ENCODE measurements around the gene SRP14.
"Not testable (repeated sequence)": the region's sequence is repeated elsewhere in the genome, so short reads cannot be mapped to it uniquely, and the experiment has no call there.

SRP14 gene, protein sequence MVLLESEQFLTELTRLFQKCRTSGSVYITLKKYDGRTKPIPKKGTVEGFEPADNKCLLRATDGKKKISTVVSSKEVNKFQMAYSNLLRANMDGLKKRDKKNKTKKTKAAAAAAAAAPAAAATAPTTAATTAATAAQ

DNA sequence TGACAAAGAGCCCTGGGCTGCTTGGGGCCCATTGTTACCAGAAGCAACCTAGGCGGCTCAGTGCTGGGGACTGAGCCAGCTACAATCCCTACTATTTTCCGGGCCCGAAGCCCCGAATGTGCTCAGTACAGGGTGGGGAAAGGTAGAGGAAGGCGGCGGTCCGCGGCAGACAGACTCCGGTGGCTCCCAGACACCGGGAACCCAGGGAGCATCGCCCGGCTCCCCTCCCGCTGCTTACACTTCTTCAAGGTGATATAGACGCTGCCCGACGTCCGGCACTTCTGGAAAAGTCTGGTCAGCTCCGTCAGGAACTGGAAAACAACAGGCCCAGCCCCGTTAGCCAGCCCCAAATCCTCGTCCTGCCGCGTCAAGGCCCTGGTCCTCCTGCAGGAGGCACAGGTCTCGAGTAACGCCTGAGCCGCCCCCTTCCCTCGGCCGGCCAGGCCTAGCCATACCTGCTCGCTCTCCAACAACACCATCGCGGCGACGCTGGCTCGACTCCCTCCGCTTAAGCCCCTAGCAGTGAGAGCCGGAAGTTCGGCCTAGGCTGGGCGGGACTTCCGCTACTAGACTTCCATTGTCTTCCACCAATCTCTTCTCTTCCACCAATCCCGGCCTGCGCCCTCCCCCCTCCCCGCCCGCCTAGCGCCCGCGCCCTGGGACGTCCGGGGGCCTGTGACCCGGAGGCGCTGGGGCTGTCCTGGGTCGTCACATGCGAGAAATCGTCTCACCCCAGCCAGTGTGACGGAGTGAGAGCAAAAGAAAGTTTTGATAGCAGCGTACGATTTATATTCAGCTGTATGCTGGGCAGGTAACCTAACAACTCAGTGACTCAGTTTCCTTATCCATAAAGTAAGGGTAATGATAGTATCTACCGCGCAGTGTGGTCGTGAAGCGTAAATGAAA lies at the start of gene SRP14:
Gene SRP14, minus strand, starts transcription at position 544 of the 906 bp plus-strand sequence. Its CDS starts 65 bp downstream, at position 479.
- in situ Hi-C loops (cut with MboI; ENCODE audit: low sequenced_read_pairs), result no loop called here

DNA sequence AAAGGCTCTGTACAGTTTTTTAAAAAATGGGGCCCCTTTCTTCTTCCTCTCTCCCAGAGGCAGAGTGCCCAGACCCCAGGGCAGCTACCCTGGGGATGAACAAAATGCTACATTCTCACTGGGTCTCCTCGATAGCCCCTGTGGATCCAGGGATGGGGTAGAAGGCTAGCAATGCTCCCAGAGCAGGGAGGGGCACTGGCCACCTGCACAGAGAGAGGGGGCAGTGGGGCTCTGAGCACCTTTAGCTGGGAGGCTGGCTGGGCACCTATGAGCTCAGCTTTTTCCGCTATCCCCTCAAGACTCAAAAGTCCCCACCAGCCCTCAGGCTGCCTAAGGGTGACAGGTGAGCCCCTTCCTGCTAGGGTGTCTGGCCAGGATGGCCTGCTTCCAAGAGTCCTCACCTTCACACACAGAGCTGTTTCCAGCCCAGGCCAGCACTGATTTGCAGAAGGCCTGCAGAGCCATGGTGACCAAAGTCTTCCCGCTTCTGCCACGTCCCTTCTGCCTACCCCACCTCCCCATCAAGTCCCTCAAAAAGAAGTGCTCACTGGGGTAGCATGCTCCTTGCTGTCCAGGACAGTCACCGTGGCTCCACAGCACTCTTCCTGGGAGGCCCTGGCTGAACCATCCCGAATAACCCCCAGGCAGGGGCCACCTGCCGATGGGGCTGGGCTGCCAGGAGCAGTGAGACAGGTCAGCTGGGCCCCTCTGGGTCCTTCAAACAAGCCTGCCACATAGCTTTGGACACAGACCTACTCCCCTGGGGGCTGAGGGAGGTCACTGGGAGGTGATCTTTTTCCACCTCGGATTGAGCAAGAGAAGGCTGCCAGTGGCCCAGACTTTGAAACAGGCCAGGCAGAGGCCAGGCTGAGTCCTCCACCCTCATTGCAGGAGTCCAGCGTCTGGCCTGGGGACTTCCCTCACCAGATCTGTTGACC lies 49.3 kb upstream of the SRP14 start:
- in situ Hi-C loops (cut with MboI; ENCODE audit: low sequenced_read_pairs), result no loop called here

DNA sequence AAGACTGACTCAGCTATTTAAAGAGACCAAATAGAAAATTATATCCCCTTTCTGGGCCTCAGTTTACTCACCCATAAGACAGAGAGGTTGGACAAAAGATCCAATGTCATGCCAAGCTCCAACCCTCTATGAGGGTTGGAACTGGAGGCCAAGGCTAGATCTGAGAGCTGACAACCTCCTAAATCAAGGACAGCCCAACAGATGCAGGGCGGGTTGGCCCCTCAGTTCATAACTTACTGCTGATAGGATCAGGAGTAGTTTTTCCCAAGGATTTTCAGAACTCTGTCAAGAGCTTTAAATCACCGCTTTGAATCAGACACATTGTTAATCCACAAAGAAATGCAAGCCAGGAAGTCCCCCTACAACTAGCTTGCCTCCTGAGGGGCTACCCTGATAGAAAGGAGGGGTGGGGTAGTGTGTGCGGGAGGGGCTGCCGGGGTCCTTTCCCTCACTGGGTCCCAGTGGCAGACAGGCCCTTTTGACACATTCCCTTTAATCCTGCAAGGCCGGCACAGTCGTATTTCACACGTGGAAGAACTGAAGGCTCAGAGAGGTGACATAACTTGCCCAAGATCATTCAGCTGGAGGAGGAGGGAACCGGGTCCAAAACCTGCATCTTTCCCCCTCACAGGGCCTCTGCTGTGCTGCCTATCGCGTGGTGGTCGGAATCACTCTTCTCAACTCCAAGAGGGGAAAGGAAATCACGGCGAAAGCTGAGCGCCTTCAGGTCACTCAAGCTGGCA lies 48.3 kb upstream of the SRP14 start:
- in situ Hi-C loops (cut with MboI; ENCODE audit: low sequenced_read_pairs), result no loop called here

DNA sequence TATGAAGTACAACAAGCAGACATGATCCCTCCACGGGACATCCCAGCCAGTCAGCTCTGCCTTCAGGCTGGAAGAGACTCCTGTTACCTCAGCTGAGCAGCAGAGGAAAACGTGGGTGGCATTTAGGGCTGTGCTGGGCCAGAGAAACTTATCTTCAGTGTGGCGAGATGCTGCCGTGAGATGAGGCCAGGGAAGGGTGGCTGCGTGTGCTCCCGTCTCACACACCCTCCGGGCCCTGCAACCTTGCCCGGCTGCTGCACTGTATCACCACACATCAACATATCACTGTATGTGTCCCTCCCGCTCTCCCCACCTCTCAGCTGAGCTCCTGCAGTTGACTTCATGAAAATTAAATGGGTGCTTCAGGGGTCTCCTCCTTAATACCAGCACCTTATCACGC lies 46.3 kb upstream of the SRP14 start:
- in situ Hi-C loops (cut with MboI; ENCODE audit: low sequenced_read_pairs), result no loop called here

DNA sequence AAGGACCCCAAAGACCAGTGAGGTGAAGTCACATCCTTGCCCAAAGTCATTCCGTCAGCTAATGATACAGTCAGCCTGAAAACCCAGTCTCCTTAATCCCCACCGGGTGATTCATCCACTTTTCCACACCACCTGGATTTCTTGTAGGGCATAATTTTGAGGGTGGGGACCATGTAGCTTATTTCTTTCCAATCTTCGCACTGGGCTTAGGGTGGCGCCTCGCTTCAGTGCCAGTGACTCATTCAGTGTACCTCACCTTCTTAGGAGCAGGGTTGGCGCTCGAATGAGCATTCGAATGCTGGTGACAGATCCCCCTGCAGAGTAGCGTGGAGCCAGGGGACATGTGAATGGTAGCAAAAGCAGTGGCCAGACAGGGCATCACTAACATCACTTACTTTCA lies 45.7 kb upstream of the SRP14 start:
- in situ Hi-C loops (cut with MboI; ENCODE audit: low sequenced_read_pairs), result no loop called here

DNA sequence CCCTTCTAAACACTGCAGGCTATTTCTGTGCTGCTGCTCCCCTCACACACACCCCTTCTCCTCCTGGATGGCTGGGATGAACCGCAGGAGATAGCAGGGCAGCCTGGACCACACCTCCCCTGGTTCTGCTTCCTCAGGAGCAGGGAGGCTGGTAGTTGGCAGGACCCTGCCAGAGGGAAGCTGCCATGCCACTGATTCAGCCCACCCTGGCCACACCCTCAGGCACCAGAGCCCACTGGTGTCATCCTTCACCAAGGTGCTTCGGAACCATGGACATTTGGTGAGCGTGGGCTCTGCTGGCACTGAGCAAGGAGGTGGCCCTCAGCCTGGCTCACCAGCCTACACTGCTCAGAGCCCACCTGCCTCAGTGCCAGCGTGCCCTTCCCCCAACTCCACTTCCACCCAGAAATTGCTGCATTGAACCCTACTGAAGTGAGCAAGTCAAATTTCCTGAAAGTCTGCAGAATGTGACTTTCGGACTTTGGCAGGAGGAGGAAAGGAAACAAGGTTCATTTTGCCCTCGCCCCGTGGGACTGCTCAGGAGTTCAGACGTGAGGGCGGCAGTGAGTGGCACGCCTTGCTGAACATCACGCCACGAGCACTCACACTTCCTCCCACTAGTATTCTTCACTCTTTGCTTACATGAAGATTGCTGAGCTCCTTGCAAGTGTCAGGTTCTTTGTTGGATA lies 43.4 kb upstream of the SRP14 start:
- in situ Hi-C loops (cut with MboI; ENCODE audit: low sequenced_read_pairs), result no loop called here

DNA sequence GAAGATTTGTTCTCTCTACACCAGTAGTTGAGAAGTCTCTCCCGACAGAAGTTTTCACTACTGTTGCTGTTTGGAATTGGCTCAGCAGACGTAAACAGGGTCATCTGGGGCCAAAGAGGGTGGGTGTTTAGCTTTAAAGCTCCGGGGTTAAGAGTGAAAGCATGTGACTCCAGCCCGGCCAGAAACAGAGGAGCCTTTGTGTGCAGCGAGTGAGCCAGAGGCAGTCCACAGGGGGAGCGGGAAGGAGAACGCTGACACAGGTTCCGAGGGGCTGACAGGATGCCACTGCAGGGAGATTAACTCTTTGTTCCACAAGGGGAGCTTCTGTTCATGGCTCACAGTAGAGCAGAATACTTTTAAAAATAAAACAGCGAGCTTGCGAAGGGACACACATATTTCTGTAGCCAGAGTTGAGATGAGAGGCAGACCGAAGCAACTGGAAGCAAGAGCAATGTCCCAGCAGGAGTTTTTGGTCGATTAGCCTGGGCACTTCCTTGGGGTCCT lies 42.8 kb upstream of the SRP14 start:
- in situ Hi-C loops (cut with MboI; ENCODE audit: low sequenced_read_pairs), result no loop called here

DNA sequence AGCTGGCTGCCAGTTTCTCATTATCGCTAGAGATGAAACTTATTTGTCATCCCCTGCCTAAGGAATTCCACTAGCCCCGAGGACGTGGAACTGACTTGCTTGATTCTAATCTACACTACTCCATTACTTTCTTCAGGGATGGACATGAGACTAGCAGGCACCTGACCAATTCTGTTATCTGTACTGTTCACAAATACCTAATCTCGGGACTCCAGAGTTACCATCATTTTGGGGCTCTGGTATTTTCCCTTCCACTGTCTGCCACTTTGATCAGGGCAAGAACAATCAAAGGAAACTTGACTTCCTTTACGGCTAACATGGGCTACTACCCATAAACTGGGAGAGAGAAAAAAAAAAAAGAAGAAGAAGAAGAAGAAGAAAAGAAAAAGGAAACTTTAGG lies 41.9 kb upstream of the SRP14 start:
- in situ Hi-C loops (cut with MboI; ENCODE audit: low sequenced_read_pairs), result no loop called here

DNA sequence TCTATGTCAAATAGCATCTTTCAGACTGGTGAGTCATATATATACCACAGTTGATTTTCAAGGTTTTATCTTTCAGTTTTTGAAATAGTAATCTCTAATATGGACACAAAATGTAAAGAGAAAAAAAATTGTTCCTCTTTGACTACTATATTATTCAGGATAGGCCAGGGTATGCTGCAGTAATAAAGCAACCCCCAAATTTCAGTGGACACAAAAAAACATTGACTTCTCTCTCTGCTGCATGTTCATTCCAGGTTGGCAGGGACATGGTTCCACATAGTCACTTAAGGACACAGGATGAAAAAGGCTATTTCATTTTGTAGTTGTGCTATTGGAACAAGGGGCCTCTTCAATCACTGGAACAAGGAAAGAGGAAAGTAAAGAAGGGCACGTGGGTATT lies 41.1 kb upstream of the SRP14 start:
- in situ Hi-C loops (cut with MboI; ENCODE audit: low sequenced_read_pairs), result no loop called here

DNA sequence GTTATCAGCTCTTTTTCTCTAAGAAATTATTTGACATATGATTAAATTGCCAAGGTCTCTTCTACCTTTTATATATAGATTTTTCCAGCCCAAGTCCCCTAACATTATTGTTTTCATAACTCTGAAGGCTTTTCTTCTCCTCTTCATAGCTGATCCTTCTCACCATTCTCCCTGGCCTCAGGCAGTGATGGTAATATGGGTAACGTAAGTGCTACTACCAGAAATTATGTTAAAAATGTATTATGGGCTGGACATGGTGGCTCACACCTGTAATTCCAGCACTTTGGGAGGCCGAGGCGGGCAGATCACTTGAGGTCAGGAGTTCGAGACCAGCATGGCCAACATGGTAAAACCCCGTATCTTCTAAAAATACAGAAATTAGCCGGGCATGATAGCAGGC lies 40.5 kb upstream of the SRP14 start:
- in situ Hi-C loops (cut with MboI; ENCODE audit: low sequenced_read_pairs), result no loop called here

DNA sequence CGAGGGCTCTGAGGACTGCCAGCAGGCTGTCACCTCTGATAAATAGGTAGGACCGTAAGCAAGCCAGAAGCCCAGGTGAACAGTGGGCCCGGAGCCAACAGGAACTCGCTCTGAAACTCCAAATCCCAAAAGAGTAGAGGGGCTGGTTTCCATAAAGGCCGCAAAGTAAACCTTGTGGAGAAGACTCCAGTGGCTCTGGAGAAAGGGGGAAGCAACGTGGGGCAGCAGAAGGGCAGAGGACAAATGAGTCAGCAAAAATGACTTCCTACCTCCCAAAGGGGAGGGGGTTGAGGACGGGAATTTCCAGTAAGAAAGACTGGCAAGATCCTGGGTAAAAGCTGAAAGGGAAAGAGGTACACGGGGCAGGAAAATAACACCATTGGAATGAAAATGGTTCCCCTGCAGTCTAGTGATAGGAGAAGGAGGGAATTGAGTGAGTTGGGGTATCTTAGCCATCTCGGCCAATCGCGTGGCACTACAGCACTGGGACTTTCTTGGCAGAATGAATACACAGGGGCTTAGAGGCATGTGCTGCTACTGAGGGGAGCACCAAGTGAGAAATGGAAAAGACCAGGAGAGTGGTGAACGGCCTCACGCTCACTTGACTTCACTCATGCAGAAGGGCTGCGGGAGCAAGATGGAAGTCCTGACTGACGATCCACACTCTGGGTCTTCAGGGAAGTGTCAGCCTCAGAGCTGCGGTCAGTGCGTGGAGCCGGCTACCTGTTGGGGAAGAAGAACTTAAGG lies 36.5 kb upstream of the SRP14 start:
- in situ Hi-C loops (cut with MboI; ENCODE audit: low sequenced_read_pairs), result no loop called here

DNA sequence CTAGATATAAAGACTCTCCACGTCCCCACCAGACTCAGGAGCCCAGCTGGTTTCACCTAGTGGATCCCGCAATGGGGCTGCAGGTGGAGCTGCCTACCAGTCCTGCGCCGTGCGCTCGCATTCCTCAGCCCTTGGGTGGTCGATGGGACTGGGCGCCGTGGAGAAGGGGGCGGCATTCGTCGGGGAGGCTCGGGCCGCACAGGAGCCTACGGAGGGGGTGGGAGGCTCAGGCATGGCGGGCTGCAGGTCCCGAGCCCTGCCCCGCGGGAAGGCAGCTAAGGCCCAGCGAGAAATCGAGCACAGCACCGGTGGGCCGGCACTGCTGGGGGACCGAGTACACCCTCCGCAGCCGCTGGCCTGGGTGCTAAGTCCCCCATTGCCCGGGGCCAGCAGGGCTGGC lies 35.7 kb upstream of the SRP14 start:
- in situ Hi-C loops (cut with MboI; ENCODE audit: low sequenced_read_pairs), result not testable (repeated sequence)

DNA sequence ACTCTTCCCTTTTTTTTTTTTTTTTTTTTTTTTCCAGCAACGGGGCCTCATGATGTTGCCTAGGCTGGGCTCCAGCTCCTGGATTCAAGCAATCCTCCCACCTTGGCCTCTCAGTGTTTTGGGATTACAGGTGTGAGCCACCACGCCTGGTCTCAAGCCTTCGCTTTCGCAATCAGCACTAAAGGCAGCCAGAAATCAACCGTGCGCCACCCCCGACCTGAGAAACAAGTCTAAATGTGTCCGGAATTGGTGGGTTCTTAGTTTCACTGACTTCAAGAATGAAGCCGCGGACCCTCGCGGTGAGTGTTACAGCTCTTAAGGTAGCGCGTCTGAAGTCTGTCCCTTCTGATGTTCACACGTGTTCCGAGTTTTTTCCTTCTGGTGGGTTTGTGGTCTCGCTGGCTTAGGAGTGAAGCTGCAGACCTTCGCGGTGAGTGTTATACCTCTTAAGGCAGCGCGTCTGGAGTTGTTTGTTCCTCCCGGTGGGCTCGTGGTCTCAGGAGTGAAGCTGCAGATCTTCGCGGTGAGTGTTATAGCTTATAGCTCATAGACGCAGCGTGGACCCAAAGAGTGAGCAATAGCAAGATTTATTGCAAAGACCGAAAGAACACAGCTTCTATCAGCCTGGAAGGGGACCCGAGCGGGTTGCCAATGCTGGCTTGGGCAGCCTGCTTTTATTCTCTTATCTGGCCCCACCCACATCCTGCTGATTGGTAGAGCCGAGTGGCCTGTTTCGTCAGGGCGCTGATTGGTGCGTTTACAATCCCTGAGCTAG lies 34.9 kb upstream of the SRP14 start:
- in situ Hi-C loops (cut with MboI; ENCODE audit: low sequenced_read_pairs), result not testable (repeated sequence)

DNA sequence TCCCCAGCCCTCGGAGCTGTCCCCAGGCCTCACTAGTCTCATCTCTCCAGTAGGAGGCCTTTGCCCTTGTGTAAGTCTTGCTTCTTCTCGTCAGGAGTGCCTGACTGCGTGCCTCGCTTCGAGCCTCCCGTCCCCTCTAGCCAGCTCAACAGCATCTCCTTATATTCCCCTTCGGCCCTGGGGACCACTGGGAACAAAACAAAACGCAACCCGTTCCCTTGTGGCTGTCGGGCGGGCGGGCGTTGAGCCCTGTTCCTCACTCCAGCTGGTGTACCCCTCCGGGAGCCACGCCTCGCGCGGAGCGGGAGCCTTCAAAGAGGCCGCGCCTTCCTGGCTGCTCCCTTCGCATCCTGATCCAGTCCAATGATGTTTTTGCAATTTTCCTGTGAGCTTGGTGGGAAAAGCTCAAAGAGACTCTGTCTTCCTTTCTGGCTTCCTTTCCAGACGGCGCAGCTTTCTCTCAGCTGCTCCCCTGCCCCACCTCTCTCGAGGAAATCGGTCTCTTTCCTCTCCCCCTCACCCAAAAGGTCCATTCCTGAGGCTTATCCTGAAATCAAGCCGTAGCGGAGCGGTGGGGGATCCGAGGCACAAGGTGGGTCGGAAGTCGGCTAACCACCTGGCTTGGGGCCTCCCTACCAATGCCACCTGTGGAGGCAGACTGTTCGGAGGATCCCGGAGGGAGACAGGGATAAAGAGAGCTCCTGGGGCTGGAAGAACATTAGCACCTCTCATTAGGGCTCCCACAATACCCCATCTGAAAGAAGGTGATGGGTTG lies 33.4 kb upstream of the SRP14 start:
- in situ Hi-C loops (cut with MboI; ENCODE audit: low sequenced_read_pairs), result no loop called here

DNA sequence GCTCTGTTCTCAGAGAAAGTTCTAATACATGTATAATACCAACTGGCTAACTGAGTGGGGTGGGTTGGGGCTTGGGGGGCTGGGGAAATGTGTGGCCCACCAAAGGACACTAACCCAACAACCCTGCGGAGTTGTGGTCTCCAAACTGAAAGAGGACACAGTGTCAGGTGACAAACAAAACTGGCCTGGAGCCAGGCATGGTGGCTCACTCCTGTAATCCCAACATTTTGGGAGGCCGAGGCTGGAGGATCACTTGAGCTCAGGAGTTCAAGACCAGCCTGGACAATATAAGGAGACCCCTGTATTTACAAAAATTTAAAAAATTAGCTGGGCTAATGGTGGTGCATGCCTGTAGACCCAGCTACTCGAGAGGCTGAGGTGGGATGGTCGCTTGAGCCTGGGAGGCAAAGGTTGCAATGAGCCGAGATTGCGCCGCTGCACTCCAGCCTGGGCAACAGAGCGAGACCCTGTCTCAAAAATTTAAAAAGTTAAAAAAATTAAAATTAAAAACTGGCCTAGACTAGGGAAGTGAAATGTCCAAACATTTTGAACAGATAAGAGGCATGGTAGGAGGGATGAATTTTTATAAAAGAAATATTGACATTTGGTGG lies 31.7 kb upstream of the SRP14 start:
- in situ Hi-C loops (cut with MboI; ENCODE audit: low sequenced_read_pairs), result no loop called here

DNA sequence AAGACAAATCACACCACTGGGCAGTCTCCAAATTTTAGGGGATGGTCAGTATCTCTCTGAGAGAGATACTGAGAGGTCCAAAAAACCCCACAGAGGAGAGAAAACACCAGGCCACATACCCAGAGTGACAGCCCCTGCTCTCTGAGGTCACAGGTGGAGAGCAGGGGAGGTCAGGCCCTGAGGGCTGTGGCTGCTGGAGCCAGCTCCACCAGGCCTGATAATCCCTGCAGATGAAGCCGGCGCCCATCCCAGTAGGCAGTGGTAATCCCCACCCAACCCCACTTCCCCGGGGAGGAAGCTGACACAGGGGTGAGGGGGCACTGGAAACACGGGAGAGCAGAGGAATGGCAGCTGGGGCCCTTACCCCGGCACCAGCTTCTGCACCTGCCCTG lies 31.2 kb upstream of the SRP14 start:
- in situ Hi-C loops (cut with MboI; ENCODE audit: low sequenced_read_pairs), result no loop called here
